Peyer's patch (tissue), 4 donors: ENCODE results near the gene MALL.
"Not testable (repeated sequence)": the region's sequence is repeated elsewhere in the genome, so short reads cannot be mapped to it uniquely, and the experiment has no call there.

Source experiments
- POLR2A ChIP-seq, 2 donors: fragments of 450-650 bp; IDR thresholded peaks; one replicate each; pipeline ENCODE4 v1.5.1; 2017; ENCODE audit warnings: antibody characterized with exemption in 2 of 2, mild to moderate bottlenecking in 2 of 2, moderate library complexity in 2 of 2
- TF ChIP-seq, protein P1 (sequence below), 6 experiments: fragments of 450-650 bp in 4 of 6; fragments of 200-600 bp in 2 of 6; sonication (generic) in 1 of 6; IDR thresholded peaks; one replicate each; pipeline ENCODE4 v1.5.1; 2017 to 2019; ENCODE audit warnings: antibody characterized with exemption in 6 of 6, mild to moderate bottlenecking in 3 of 6, moderate library complexity in 1 of 6

DNA sequence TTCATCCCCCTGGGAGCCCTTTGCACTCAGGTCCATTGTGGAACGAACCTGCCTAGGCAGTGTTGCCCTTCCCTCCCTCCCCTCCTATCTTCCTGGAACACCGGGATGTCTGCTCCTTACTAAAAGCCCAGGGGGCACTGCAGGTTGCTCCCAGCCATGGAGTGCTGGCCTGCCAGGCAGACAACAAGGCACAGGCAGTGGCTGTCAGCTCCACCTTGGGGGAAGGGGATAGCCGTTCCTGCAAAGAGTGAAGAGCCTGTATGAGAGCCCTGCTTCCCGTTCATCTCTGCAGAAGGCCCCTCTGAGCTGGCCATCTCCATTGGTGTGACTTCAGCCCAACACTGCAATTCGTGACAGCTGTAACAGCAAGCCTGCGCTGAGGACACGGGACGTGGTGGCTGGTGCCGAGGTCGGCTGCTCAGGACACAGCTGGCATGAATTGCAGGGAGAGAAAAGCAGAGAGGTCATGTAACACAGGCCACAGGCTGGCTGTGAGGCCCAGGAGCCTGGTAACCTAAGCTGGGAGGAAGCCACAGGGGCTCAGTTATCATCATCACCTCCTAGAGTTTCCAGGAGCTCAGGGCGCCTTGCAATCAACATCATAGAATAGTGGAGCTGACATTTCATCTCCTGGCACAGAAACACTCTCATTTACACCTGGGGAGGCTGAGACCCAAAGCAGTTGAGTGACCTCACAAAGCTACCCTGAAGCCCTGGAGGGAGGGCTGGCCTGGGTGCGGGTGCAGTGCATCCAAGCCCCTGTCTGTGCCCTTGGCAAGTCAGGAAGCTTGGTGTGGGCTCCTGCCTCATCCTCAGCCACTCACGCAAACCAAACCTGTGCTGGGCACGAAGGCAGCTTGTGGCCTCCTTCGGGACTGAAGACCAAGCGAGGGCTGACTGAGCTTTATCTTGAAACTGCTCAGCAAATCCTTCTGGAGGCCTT is 67.1 kb downstream of the MALL start:
- TF ChIP-seq, protein P1, sequence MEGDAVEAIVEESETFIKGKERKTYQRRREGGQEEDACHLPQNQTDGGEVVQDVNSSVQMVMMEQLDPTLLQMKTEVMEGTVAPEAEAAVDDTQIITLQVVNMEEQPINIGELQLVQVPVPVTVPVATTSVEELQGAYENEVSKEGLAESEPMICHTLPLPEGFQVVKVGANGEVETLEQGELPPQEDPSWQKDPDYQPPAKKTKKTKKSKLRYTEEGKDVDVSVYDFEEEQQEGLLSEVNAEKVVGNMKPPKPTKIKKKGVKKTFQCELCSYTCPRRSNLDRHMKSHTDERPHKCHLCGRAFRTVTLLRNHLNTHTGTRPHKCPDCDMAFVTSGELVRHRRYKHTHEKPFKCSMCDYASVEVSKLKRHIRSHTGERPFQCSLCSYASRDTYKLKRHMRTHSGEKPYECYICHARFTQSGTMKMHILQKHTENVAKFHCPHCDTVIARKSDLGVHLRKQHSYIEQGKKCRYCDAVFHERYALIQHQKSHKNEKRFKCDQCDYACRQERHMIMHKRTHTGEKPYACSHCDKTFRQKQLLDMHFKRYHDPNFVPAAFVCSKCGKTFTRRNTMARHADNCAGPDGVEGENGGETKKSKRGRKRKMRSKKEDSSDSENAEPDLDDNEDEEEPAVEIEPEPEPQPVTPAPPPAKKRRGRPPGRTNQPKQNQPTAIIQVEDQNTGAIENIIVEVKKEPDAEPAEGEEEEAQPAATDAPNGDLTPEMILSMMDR (IDR thresholded peaks at IDR 0.05) = not testable (repeated sequence)
- not testable (repeated sequence) for TF ChIP-seq POLR2A (IDR thresholded peaks at IDR 0.05)
